OCI-LY7 (cell line): Measurements from ENCODE around the gene CD200. TPM values are rescaled to one million over a fixed set of nuclear protein-coding genes. Genes with fewer than 3 reads are reported as not detected.
A peak's percentile ranks its signal among the peaks of the same experiment; 100 is the strongest.

Experiments
- BruUV-seq: library from RNA; stranded (reverse); fragments of 400-500 nt; replicated peaks from 2 replicates; lab custom pipeline; 2021; lab: Mats Ljungman, UMichigan
- CTCF ChIA-PET: fragments of 300-600 bp; sonication (Branson Sonifier 250); formaldehyde crosslinking; loops from one replicate; lab custom pipeline; 2022; ENCODE audit warnings: antibody characterized with exemption; ENCODE audit not compliant: unreplicated experiment; lab: Charles Lee
- POLR2A ChIA-PET: fragments of 300-600 bp; sonication (Branson Sonifier 250); formaldehyde crosslinking; loops from one replicate; lab custom pipeline; 2022; ENCODE audit warnings: antibody characterized with exemption; lab: Charles Lee
- DNase-seq: peaks from one replicate; pipeline ENCODE4 v3.0.0-alpha.2; 2015; ENCODE audit warnings: low spot score
- H2AFZ ChIP-seq: fragments of 200-600 bp; sonication (generic), shearing (Covaris generic); 2 replicates; pipeline ENCODE4 v1.6.1; 2014; ENCODE audit warnings: mild to moderate bottlenecking, antibody characterized with exemption, low read length, moderate library complexity
- H3K27ac ChIP-seq: fragments of 200-600 bp; sonication (generic); 2 replicates; pipeline ENCODE4 v1.5.1; 2014; ENCODE audit warnings: mixed run types, low read depth, mild to moderate bottlenecking, moderate library complexity, low read length, inconsistent platforms; ENCODE audit not compliant: poor library complexity, severe bottlenecking
- H3K36me3 ChIP-seq: fragments of 200-600 bp; sonication (generic); 2 replicates; pipeline ENCODE4 v1.6.1; 2014; ENCODE audit warnings: mild to moderate bottlenecking, antibody characterized with exemption, low read length, moderate library complexity, mixed read lengths; ENCODE audit not compliant: insufficient read depth
- H3K4me1 ChIP-seq: fragments of 200-600 bp; sonication (generic); 2 replicates; pipeline ENCODE4 v1.5.1; 2014; ENCODE audit warnings: mild to moderate bottlenecking, low read length; ENCODE audit not compliant: insufficient read depth, poor library complexity, severe bottlenecking
- H3K4me2 ChIP-seq: fragments of 200-600 bp; sonication (generic); 2 replicates; pipeline ENCODE4 v1.6.1; 2014; ENCODE audit warnings: mild to moderate bottlenecking, low read length
- H3K4me3 ChIP-seq: fragments of 200-600 bp; sonication (generic); 2 replicates; pipeline ENCODE4 v1.5.1; 2014; ENCODE audit warnings: mild to moderate bottlenecking, low read depth, low read length; ENCODE audit not compliant: poor library complexity, severe bottlenecking
- H3K79me2 ChIP-seq: fragments of 200-600 bp; sonication (generic); 2 replicates; pipeline ENCODE4 v1.6.1; 2016; ENCODE audit warnings: low read depth, mild to moderate bottlenecking, low read length, moderate library complexity, mixed read lengths; ENCODE audit not compliant: insufficient read depth
- H3K9me2 ChIP-seq: fragments of 200-600 bp; sonication (generic); 2 replicates; pipeline ENCODE4 v1.6.1; 2016; ENCODE audit warnings: mild to moderate bottlenecking, low read length, mixed read lengths; ENCODE audit not compliant: insufficient read depth
- H3K9me3 ChIP-seq: fragments of 200-600 bp; sonication (generic); 2 replicates; pipeline ENCODE4 v1.6.1; 2014; ENCODE audit warnings: mild to moderate bottlenecking, mixed run types, low read length, mixed read lengths
- H4K20me1 ChIP-seq: fragments of 200-600 bp; sonication (generic); 2 replicates; pipeline ENCODE4 v1.6.1; 2014; ENCODE audit warnings: mild to moderate bottlenecking, antibody characterized with exemption, low read length, moderate library complexity, mixed read lengths; ENCODE audit not compliant: insufficient read depth
- EZH2phosphoT487 ChIP-seq: fragments of 200-600 bp; sonication (generic); IDR thresholded peaks from 2 replicates; pipeline ENCODE4 v1.6.1; 2018; ENCODE audit warnings: low read depth, borderline replicate concordance, mild to moderate bottlenecking, mixed run types, antibody characterized with exemption, low read length, moderate library complexity, mixed read lengths
- intact Hi-C: fragments of 100-400 bp; cut with micrococcal nuclease; formaldehyde crosslinking; loops from one replicate; pipeline ENCODE4 v1.10.0; 2022; ENCODE audit not compliant: unreplicated experiment
- total RNA-seq, 2 experiments: library from RNA; depleted of rRNA in 1 of 2; stranded (reverse); fragments of >200 nt in 1 of 2; shearing (Covaris generic) in 1 of 2; gene quantifications; 2 replicates each; pipeline ENCODE4 v1.2.3, GENCODE V29; 2014 to 2022
- TF ChIP-seq, protein P1 (sequence below): fragments of 200-600 bp; sonication (generic); conservative IDR thresholded peaks from 2 replicates; pipeline ENCODE4 v1.5.1; 2014; ENCODE audit warnings: mild to moderate bottlenecking, antibody characterized with exemption, low read length, moderate library complexity, mixed read lengths

CD200 gene
- total RNA-seq, 2 experiments from 2014 or later: not detected

DNA sequence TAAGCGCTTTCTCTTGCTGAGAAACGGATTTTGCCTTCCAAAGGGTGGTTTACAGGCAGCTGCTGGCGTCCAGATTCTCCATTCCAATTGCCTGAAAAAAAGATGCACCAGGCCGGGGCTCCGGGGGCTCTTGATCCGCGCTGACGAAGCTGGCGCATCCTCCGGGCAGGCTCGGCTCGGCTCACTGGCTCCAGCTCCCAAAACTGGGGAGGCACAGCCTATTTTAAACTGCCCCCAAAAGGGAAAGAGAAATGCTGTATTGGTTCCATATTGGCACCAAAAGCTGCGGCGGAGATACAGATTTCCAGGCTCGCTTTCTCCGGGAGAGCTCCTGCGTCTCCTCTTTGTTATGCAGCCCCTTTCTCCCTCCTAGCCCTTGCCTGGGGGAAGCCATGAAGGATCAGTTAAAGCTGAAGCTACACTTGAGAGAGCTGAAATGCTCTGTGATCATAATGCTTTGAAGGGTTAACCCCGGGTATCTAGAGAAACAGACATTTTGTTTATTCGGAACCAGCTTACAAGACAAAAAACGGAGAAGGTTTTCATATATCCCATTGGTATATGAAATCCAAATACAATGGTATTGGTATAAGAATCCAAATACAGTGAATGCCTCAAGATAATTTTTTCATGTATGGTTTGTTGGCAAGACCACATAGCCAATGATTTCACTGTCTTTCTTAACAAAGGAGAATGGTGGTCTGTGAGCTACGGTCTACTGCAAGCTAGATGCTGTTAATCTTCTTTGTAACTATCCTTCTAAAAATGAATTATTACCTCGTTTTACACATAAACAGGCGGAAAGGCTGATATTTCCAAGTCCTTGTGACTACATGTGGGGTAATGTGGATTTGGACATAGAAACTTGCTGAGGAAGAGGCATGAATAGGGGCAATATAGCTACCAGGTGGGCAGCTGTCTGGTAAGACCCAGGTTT lies 693 bp downstream of the CD200 start:
- no peak overlapping the region for H3K27ac ChIP-seq
- no TSS peak for BruUV-seq
- no peak for DNase-seq
- CTCF ChIA-PET: no interaction called here
- no peaks in the 10 kb centered on the region for H3K36me3 ChIP-seq
- intact Hi-C loops: no loop called here
- peak overlapping the region; percentile 52; the same call in 1 of the 2 replicates for H2AFZ ChIP-seq
- POLR2A ChIA-PET: interaction anchor here (0.9 to 1.2 kb wide), 6 partner anchors 13 to 114 kb away, joined by 3 to 5 read pairs (median 3); partner anchors contain the start of gene SLC9C1
- no peaks in the 10 kb centered on the region for H3K9me3 ChIP-seq
- peak overlapping the region; percentile 57 for H3K4me3 ChIP-seq
- no peaks in the 10 kb centered on the region for H3K4me1 ChIP-seq
- H3K79me2 ChIP-seq: no peaks in the 10 kb centered on the region
- peak overlapping the region; percentile 65 for H3K4me2 ChIP-seq
- no peak for TF ChIP-seq EZH2phosphoT487
- TF ChIP-seq, protein P1, sequence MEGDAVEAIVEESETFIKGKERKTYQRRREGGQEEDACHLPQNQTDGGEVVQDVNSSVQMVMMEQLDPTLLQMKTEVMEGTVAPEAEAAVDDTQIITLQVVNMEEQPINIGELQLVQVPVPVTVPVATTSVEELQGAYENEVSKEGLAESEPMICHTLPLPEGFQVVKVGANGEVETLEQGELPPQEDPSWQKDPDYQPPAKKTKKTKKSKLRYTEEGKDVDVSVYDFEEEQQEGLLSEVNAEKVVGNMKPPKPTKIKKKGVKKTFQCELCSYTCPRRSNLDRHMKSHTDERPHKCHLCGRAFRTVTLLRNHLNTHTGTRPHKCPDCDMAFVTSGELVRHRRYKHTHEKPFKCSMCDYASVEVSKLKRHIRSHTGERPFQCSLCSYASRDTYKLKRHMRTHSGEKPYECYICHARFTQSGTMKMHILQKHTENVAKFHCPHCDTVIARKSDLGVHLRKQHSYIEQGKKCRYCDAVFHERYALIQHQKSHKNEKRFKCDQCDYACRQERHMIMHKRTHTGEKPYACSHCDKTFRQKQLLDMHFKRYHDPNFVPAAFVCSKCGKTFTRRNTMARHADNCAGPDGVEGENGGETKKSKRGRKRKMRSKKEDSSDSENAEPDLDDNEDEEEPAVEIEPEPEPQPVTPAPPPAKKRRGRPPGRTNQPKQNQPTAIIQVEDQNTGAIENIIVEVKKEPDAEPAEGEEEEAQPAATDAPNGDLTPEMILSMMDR: no peak
- no peaks in the 10 kb centered on the region for H4K20me1 ChIP-seq
- H3K9me2 ChIP-seq: no peaks in the 10 kb centered on the region

DNA sequence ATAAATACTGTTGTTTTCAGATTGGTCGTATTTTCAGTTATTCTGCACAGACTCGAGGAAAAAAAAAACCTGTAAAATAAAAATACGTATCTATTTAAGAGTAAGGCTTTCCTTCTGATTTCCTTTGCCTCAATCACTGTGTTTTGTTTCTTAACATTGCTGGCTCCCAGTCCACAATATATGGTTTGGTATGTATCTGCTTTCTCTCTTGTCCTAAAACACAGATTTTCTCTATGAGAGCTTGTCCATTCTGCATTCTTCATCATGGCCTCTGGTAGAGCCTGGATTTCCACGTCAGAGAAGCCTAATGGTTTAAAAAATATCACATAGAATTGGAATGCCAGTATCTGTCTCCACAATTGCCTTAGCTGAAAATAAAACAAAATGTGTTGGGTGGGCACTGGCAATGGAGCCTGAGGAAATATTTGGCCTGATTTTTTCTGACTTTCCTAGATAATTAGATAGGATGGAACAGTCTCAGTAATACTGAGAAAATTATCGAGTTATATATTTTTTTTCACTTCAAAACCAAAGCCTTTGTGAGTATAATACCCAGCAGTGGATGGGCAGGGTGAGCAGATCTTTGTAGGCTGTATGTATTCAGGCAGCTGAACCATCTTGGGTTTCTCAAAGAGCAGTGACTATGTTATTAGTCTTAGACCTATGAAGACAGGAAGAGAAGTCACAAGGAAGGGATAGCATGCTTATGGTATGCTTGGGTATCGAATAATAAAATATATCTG lies 1.9 kb downstream of the CD200 start:
- no peak overlapping the region for H2AFZ ChIP-seq
- no peaks in the 10 kb centered on the region for H3K9me2 ChIP-seq
- no peaks in the 10 kb centered on the region for H4K20me1 ChIP-seq
- H3K4me1 ChIP-seq: no peaks in the 10 kb centered on the region
- H3K4me3 ChIP-seq: no peak overlapping the region
- TF ChIP-seq, protein P1: no peak
- TF ChIP-seq EZH2phosphoT487: no peak
- H3K9me3 ChIP-seq: no peaks in the 10 kb centered on the region
- H3K4me2 ChIP-seq: no peak overlapping the region
- no TSS peak for BruUV-seq
- H3K27ac ChIP-seq: no peak overlapping the region
- ChIA-PET POLR2A (interaction anchor here (0.5 to 1.2 kb wide), 2 partner anchors 113 to 245 kb away, joined by 3 read pairs; no protein-coding TSS in a partner anchor), CTCF (no interaction called here)
- no peaks in the 10 kb centered on the region for H3K79me2 ChIP-seq
- DNase-seq: no peak
- intact Hi-C loops: no loop called here
- no peaks in the 10 kb centered on the region for H3K36me3 ChIP-seq
